SH-SY5Y (cell line): Measurements from ENCODE around the gene PPA2.

Experiments
- GATA2 ChIP-seq: IDR thresholded peaks from 2 replicates; pipeline ENCODE4 v1.6.1; 2011; ENCODE audit warnings: mild to moderate bottlenecking, low read depth, low read length
- GATA3 ChIP-seq: IDR thresholded peaks from 2 replicates; pipeline ENCODE4 v1.6.1; 2011; ENCODE audit warnings: low read depth, mild to moderate bottlenecking, low read length, moderate library complexity

GRCh38 chr4:105386012-105386411 is 87.8 kb downstream of the PPA2 start:
- TF ChIP-seq GATA2 (no peak), GATA3 (no peak)
